DMS153 treated with DMSO at 0.1 percent for 48 hours (cell line): ENCODE data around the gene GRK6.

ENCODE experiments used
- DNase-seq: peaks from one replicate; lab custom pipeline; 2025; ENCODE audit not compliant: unreplicated experiment; lab: John Stamatoyannopoulos, UW

GRK6 gene

DNA sequence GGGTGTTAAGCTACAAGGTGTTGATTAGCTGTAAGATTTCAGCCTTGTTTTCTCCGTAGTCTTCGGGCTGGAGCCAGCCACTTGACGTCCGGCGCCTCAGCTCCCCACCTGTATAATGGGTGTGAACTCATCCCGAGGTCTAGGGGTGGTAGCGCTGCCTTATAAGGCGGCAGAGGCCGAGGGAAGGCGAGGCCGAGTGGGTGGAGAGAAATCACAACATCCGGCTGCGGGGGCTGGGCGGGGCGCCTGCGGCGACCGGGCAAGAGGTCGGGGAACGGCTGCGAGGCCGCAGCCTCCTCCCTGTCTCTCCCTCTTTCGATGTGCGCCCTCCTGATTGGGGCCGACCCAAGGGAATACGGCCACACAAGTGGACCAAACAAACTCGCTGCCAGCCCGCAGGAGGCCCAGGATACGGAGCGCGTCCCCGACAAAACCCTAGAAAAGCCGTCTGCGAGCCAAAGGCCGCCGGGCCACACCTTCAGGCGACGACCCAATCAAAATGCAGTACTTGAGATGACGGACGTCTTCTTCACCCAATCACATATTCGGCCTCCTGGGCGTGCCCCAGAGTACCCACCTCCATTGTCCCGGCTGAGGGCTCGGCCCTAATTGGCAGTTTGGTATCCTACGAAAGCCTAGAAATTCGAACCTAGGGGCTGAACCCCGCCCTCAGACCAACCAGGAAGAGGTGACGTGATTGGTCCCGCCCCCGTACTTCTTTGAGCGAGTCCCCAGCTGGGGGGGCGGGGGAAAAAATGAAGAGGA lies 493 bp upstream of the GRK6 start:
- DNase-seq: peak; percentile 87

DNA sequence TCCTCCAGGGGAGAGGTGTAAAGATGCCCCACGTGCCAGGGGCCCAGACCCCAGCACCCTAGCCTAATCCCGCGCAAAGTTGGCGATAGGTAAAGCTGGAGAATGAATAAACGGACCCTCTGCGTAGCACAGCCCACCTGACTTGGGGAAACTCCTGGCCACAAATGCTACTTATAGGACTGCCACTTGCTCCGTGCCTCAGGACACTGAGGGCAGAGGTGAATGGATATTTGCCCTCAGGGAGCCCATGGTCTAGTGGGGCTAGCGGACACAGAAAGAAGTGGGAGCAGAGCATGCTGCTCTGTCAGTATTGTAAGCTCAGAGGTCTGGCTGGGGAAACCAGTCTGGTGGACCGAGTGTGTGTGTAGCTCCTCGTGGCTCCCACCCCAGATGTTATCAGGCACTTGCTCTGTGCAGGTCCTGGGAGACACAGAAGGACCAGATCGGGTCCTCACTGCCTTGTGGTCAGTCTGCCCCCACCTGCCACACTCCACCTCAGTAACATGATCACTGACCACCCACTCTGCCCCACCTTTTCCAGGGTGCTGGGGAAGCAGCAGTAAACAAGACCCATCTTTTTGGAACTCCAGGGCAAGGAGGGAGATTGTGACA lies 841 bp downstream of the GRK6 start:
- DNase-seq: no peak

DNA sequence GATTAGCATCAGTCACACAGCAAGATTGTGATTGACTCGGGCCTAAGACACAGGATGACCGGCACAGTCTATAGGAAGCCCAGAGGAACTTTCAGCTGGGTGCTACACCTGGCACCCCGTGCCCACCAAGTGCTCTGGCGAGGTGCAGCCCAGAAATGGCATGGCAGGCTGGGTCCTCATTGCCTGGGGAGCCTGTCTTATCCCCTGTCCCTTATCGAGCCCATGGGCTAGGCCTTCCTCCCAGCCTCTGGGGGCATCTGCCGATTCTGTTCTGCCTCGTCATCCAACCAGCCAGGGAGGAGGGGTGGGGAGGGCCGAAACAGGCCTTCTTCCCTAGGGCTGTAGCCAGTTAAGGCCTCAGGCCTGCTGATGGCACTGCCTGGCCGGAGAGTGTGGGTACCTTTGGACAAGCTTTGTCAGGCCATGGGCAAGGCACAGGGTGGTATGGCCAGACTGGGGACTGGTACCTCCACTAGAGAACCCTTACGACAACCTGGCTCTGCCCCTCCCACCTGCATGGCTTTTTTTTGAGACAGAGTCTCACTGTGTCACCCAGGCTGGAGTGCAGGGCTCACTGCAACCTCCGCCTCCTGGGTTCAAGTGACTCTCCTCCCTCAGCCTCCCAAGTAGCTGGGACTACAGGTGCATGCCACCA lies 1.6 kb downstream of the GRK6 start:
- no peak for DNase-seq

DNA sequence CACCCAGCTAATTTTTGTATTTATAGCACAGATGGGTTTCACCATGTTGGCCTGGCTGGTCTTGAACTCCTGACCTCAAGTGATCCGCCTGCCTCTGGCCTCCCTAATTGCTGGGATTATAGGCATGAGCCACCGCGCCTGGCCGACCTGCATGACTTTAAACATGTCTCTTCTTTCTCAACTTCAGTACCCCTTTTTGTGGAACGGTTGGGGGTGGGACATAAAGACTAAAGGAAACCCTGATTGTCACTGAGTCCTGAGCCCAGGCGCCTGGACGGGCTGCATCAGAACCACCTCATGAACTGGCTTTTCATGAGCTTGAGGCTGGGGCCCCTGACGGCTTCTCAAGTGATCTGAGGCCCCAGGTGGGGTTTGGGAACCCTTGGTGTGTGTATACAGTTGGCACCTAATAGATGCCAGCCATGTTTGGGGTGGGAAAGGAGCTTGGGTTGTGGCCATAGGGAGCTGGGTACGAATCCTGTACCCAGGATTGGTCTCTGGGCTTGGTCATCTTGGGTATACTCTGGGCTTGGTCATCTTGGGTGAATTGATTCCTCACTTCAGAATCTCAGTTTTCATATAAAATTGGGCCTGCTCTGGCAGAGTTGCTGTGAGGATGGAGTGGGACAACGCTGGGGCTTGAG lies 2.2 kb downstream of the GRK6 start:
- no peak for DNase-seq

DNA sequence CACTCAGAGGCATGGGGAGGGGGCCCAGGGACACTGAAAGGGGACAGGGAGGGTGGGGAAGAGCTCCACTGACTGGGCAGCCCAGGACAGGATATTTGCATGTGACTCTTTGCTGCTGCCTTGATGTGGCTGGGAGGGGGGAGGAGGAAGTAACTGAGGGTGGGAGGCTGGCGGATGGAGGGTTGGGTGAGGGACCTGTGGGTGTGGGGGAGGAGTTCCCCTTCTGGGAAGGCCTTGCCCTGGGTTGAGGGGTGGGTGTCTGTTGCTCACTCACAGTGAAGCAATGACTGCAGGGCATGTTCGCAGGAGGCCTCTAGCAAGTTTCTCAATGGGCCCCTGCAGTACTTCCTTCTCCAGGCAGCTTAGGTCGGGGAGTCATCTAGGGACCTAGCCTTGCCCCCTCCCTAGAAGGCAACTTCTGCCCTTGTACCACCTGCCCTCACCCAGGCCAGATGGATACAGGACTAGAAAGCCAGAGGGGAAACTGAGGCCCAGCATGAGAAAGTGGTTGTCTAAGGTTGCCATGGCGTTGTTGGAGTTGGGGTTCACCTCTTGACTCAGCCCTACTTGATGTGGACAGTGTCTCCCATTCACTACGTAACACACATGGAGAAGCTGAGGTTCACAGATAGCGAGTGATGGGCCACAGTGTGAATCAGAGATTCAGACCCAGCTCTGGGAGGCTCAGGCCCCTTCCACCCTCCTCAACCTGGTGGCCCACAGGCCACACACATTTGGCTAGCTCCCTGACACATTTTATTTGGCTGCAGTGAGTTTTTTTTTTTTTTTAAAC lies 3.0 kb downstream of the GRK6 start:
- DNase-seq: no peak

DNA sequence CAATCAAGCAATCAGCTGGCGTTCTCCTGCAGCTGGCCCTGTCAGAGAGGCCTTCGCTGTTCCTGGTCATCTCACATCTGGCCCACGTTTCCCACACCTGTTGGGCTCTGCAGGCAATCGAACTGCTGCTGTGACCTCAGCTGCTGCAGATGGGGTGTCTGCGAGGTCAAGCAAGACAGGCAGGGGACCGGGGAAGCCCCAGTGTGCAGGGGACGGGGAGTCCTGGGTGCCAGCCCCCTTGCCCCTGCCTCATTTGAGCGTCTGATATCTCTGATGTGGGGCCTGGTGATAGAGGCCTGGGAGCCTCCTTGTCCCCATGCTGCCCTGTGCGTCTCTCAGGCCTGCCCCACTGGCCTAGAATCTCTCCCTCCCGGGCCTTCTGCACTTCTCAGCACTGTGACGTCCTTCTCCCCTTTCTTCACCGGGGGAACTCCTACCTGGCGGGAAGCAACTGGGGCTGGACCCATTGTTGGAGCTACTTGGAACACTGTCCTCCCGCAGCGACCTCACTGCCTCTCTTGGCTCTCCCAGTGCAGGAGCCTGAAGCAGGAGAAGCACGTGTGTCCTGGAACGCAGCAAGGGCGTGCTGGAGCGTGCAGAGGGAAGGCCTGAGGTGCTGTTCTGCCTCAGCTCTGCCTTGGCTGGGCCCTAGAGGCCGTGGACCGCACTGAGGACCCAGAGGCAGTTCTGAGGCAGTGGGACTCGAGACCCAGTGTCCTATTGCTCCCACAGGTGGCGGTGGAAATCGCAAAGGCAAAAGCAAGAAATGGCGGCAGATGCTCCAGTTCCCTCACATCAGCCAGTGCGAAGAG lies 3.9 kb downstream of the GRK6 start:
- DNase-seq: no peak

DNA sequence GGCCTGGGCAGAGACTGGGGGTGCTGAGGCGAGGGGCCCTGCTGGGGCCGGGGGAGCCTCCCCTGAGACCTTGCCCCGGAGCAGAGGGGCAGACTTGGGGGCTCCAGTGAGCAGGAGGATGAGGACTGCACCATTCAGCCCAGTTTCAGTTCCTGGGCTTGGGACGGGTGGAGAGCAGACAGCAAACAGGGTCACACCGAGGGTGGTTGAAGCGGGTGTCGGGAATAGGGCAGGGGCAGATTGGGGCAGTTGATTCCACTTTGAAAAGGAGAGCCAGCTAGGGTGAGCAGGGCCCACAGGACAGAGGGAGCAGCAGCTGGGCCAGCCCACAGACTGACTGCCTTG lies 4.5 kb downstream of the GRK6 start:
- DNase-seq: no peak

DNA sequence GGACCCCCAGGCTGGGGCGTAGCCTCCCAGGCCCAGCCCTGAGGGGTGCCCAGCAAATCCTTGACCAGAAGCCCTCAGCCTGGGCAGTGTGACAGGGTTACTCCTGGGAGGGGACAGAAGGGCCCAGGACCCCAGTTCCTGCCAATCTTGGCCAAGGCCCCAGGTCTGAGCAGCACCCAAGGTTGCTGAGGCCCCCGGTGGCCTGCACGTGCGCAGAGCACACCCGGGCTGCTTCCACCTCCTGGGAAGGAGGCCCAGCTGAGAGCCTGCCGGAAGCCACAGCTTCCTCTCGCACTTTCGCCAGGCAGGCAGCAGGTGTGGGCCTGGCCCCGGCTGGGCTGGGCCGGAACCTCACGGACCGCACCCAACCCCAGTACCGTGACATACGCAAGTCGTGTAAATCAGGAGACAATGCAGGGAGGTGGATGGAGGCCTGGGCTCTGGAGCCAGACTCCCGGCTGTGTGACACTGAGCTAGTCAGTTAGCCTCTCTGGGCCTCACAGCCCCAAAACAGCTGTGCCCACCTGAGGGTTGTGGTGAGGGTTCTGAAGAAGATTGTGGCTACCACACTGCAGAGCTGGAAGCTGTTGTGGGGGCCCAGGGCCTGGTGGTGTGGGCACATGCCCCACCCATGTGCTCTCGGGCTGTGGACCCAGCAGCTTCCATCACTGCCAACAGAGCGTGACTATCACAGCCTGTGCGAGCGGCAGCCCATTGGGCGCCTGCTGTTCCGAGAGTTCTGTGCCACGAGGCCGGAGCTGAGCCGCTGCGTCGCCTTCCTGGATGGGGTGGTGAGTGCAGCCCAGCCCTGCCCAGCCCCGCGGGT lies 5.1 kb downstream of the GRK6 start:
- no peak for DNase-seq

DNA sequence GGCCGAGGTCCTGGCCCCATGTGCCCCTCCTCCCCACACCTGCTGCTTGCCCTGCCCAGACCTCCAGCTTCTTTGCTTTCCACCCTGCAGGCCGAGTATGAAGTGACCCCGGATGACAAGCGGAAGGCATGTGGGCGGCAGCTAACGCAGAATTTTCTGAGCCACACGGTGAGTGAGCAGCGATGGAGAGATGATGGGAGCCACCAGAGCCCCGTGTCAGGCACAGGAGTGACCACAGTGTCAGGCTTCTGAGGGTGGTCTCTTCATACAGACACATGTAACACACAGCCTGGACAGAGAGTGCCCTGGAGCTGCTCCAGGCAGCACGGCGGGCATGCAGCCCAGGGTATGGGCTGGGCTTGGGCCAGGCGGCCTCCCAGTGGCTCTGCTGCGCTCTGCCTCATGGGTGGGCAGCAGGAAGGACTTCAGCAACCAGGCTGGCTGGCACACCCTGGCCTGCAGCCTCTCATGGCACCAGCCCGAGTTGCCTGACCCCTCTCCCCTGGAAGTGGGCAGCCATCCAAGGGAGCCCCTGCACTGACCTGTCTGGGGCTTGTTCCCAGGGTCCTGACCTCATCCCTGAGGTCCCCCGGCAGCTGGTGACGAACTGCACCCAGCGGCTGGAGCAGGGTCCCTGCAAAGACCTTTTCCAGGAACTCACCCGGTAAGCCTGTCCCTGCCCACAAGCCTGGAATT lies 5.8 kb downstream of the GRK6 start:
- DNase-seq: no peak

DNA sequence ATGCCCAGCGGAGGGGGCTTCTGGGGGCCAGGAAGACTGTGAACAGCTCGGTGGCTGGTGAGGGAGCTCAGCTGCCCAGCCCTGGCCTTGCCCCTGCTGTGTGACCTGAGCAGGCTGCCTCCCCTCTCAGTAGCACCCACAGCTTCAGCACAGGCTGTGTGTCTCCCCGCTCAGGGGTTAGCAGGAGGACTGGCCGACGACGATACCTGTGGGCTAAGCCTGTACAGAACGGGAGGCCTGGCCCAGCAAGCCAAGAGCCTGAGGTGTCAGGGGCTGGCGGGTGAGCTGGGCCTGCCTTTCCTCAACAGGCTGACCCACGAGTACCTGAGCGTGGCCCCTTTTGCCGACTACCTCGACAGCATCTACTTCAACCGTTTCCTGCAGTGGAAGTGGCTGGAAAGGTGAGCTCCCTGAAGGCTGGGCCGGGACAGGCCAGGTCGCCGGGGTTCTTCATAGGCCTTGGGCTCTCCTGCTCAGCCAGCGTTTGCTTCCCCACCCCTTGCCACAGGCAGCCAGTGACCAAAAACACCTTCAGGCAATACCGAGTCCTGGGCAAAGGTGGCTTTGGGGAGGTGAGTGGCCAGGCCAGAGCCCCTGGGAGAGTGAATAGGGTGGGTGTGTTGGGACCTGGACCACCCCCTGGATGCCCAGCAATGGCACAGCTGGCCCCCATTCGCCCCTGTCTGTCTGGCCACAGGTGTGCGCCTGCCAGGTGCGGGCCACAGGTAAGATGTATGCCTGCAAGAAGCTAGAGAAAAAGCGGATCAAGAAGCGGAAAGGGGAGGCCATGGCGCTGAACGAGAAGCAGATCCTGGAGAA lies 6.6 kb downstream of the GRK6 start:
- no peak for DNase-seq

DNA sequence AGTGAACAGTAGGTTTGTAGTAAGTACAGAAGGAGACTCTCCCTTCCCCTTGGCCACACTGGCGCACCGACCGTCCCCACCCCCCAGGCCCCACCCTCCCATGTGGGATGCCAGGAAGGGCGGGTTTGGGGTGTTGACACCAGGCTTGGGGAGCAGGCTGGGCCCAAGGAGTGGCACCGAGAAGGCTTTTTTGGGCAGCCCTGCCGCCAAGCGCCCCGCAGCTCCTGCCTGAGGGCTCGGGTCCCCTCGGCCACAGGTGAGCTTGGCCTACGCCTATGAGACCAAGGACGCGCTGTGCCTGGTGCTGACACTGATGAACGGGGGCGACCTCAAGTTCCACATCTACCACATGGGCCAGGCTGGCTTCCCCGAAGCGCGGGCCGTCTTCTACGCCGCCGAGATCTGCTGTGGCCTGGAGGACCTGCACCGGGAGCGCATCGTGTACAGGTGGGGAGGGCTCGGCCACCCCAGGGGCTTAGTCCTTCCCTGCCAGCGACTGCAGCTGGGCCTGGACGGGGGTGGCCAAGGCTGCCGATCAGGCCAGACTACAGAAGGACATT lies 7.3 kb downstream of the GRK6 start:
- DNase-seq: no peak

DNA sequence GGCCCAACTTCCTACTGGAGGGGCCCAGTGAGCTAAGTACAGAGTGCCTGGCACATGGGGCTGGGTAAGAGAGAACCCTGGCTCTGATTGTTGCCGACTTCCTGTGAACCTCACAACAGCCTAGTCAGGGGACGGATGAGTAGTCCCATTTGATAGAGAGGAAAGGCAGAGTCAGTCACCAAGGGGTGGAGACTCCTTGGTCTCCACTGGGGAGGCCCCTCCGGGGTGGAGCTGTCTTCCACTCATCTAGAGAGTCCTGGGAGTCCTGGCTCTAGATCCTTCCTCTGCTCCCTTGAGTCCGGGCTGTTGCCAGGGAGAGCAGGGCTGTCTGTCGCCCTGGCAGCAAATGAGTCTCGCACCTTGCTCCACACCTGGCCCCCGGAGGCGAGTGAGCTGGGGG lies 8.0 kb downstream of the GRK6 start:
- no peak for DNase-seq

DNA sequence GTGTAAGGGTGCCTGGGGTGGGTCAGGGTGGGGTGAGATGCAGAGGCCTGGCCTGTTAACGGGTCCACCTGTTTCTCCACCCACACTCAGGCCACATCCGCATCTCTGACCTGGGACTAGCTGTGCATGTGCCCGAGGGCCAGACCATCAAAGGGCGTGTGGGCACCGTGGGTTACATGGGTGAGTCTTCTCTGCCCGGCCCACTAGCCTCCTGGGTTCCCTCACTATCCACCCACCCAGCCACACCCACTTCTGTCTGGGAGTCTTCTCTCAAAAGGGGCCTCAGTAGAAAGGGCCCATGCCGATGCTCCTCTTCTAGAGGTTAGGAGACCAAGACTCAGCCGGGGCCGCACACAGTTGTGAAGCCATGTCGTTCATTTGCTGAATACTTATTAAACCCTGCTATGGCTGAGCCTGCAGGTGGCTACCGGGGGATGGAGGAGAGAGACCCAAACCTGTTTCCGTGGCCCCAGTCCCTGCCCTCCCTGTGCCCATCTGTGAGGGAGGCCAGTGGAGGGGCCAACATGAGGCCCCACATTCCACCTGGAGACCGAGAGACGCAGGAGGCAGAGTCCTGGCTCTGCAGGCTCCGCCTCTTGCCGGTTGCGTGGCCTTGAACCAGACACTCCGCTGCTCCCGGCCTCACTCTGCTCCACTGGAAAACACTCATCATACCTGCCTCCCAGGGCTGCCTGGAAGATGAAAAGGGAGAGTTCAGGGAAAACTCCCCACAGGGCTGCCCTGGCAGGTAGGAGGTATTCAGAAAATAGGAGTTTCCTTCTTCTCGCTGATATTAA lies 8.7 kb downstream of the GRK6 start:
- DNase-seq: no peak

DNA sequence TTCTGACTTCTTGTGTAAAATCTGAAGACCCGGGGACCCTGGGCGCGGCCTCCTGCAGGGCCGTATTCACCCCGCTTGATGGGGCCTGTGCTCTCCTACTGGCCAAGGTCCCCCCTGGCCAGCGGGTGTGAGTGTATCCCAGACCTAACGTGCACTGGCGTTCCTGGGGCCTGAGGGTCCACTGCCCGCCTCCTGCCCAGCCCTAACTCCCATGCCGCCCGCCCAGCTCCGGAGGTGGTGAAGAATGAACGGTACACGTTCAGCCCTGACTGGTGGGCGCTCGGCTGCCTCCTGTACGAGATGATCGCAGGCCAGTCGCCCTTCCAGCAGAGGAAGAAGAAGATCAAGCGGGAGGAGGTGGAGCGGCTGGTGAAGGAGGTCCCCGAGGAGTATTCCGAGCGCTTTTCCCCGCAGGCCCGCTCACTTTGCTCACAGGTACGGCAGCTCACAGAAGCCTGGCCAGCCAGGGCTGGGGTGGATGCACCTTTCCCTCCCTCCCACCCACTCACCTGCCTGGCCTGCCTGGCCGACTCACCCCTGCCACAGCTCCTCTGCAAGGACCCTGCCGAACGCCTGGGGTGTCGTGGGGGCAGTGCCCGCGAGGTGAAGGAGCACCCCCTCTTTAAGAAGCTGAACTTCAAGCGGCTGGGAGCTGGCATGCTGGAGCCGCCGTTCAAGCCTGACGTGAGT lies 9.5 kb downstream of the GRK6 start:
- no peak for DNase-seq

DNA sequence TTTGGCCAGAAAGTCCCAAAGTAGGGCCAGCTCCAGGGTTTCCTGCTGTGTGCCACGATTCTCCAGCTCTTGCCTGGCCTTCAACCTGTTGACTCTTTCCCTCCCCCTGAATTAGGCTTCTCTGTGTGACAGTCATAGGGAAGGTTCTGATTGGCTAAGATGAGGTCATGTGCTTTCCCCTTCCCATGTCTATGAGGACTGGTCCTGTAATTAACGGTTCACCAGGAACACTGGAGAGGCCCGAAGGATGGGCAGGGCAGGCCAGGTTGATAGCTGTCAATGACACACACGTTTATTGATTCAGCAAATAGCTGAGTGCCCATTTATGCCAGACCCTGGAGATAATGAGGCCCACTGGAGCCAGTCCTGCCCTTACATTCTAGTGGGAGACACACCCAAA lies 11.1 kb downstream of the GRK6 start:
- DNase-seq: no peak

DNA sequence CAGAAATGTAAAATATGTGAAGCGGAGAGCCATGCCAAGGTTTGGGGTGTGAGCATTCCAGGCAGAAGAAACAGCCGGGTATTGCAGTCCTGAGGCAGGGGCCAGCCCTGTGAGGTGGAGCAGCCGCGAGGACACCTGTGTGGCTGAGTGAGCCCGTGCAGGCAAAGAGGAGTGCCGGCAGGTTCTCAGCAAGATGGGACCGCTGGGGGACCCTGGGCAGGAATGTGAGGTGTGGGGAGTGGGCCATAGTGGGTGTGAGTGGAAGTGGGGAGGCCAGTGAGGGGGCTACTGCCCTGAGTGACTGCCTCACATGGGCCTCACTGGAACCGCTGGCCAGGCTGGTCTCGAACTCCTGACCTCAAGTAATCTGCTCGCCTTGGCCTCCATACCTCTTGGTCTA lies 12.0 kb downstream of the GRK6 start:
- no peak for DNase-seq
